ENCODE data around the gene MMP15.

GRCh38 chr16:58028541-58029070 lies 3.1 kb downstream of the MMP15 start:
- TF ChIP-seq CTCF (IDR thresholded peaks at IDR 0.05; ENCODE audit: low read depth, low read length), result no peak
- TF ChIP-seq POLR2A (IDR thresholded peaks at IDR 0.05; ENCODE audit: extremely low read depth, insufficient read length), result no peak
- TF ChIP-seq MYC (IDR thresholded peaks at IDR 0.05; ENCODE audit: low read depth, low read length), result no peak
- TF ChIP-seq MAX (IDR thresholded peaks at IDR 0.05; ENCODE audit: low read depth, low read length), result no peak

Measured in NB4 (cell line).